ENCODE data around the gene HSD17B14. TPM values are rescaled to one million over a fixed set of nuclear protein-coding genes. Genes with fewer than 3 reads are reported as not detected.
A peak's percentile ranks its signal among the peaks of the same experiment; 100 is the strongest.

HSD17B14 gene
- polyA plus RNA-seq, 1 of the 3 experiments (the other 2 are of a cell fraction) = 29.7 TPM

DNA sequence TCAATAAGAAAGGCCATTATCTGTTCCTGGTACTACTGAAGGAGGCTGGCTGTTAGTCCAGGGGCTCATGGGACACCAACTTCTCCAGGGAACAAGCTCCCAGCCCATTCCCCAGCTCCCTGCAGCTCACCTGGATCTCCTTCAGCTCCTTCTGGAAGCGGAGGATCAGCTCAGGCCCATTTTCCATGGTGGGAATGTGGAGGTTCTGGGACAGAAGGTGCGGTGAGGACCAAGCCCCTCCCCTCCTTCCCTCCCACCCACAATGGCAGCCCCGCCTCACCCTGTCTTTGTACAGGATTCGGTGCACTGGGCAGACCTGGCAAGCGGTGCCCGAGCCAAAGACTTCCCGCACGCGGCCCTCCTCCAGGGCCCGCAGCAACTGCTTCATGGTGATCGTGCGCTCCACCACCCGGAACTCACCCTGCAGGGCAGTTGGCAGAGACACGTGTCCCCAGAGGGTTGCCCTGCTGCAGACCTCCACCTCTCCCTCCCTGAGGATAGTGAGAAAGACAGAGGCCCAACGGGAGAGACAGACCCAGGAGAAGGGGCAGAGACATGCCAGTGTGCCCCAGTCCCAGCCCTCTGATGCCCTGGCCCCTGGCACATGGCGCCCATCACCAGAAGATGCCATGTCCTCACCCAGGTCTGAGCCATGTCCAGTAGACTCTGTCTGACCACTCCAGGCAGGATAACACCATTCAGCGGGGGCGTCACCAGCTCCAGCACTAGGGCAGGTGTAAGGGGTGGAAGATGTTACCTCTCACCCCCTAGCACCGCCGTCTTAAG is 39.8 kb downstream of the HSD17B14 start:
- Histone ChIP-seq H3K9me3 (no peaks in the 10 kb centered on the region), H3K27ac (ENCODE audit: low read depth in 2 of 2, low read length in 1 of 2) (no peak overlapping the region; a peak in 1 of 4 replicates), H3K4me2 (no peak overlapping the region), H4K20me1 (ENCODE audit: insufficient read depth) (no peaks in the 10 kb centered on the region), H3K4me1 (ENCODE audit: control insufficient read depth in 1 of 2, insufficient read depth in 2 of 2, low read depth in 1 of 2, low read length in 1 of 2) (peaks cover 5% of the 10 kb centered on the region in 2 experiments; a peak in 1 of 4 replicates), H2AFZ (ENCODE audit: low read depth) (no peak overlapping the region), H3K27me3 (ENCODE audit: insufficient read depth) (no peaks in the 10 kb centered on the region), H3K4me3 (ENCODE audit: low read depth in 2 of 2, low read length in 1 of 2) (no peak overlapping the region), H3K9ac (no peak overlapping the region), H3K9me2 (no peaks in the 10 kb centered on the region), H3K36me3 (replicated peaks in 1 of 2; ENCODE audit: control insufficient read depth in 1 of 2, insufficient read depth in 2 of 2, low read length in 1 of 2) (no peaks in the 10 kb centered on the region), H3F3A (replicated peaks; ENCODE audit: insufficient read depth) (peaks cover 5% of the 10 kb centered on the region), H3K79me2 (ENCODE audit: insufficient read depth) (no peaks in the 10 kb centered on the region)
- TF ChIP-seq CHD2 (IDR thresholded peaks at IDR 0.05; ENCODE audit: low read length, partially characterized antibody) = no peak
- TF ChIP-seq, protein P1, sequence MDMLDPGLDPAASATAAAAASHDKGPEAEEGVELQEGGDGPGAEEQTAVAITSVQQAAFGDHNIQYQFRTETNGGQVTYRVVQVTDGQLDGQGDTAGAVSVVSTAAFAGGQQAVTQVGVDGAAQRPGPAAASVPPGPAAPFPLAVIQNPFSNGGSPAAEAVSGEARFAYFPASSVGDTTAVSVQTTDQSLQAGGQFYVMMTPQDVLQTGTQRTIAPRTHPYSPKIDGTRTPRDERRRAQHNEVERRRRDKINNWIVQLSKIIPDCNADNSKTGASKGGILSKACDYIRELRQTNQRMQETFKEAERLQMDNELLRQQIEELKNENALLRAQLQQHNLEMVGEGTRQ (IDR thresholded peaks at IDR 0.05; ENCODE audit: borderline replicate concordance, low read depth, low read length) = no peak
- no peak for TF ChIP-seq EZH2phosphoT487 (IDR thresholded peaks at IDR 0.05; ENCODE audit: borderline replicate concordance, low read depth)
- TF ChIP-seq FOXJ3 (CRISPR knock-in tag; IDR thresholded peaks at IDR 0.05) = no peak
- no peak for TF ChIP-seq RXRA (IDR thresholded peaks at IDR 0.05; ENCODE audit: borderline replicate concordance, low read depth)
- TF ChIP-seq SMC3 (IDR thresholded peaks at IDR 0.05; ENCODE audit: low read depth, low read length) = no peak
- TF ChIP-seq GABPA (IDR thresholded peaks at IDR 0.05; ENCODE audit: low read depth) = no peak
- no peak for TF ChIP-seq FOXM1 (IDR thresholded peaks at IDR 0.05; ENCODE audit: low read depth)
- ChIA-PET CTCF (interaction anchor here (1.1 to 20.7 kb wide), 10 partner anchors 9 to 174 kb away, joined by 3 to 457 read pairs (median 22); partner anchors contain the start of genes CA11 and HSD17B14), POLR2A (interaction anchor here (0.6 to 1.6 kb wide), 2 partner anchors 71 to 150 kb away, joined by 3 read pairs; no protein-coding TSS in a partner anchor)
- DNase-seq = peak; percentile 21
- WGBS (ENCODE audit: low lambda C conversion rate) = 88% methylated on average over 17 of the region's 20 CpGs

- TF ChIP-seq MXI1 (IDR thresholded peaks at IDR 0.05; ENCODE audit: low read depth, low read length) (peak; percentile 10; the same call in 1 of the 2 replicates), USF1 (IDR thresholded peaks at IDR 0.05; ENCODE audit: borderline replicate concordance, low read depth) (no peak)
- H3K27me3 ChIP-seq (ENCODE audit: insufficient read depth) = no peaks in the 10 kb centered on the region
- no peak overlapping the region for H3K9ac ChIP-seq
- DNase-seq = no peak
- peak overlapping the region; percentile 12 to 56; a peak in 3 of 4 replicates for H3K27ac ChIP-seq (ENCODE audit: low read depth in 2 of 2, low read length in 1 of 2)
- peaks cover 5% of the 10 kb centered on the region for H3F3A ChIP-seq (replicated peaks; ENCODE audit: insufficient read depth)
- no peaks in the 10 kb centered on the region for H4K20me1 ChIP-seq (ENCODE audit: insufficient read depth)
- no peak overlapping the region for H3K4me3 ChIP-seq (ENCODE audit: low read depth in 2 of 2, low read length in 1 of 2)
- H3K36me3 ChIP-seq (replicated peaks in 1 of 2; ENCODE audit: control insufficient read depth in 1 of 2, insufficient read depth in 2 of 2, low read length in 1 of 2) = no peaks in the 10 kb centered on the region
- H3K4me1 ChIP-seq (ENCODE audit: control insufficient read depth in 1 of 2, insufficient read depth in 2 of 2, low read depth in 1 of 2, low read length in 1 of 2) = peaks cover 5% of the 10 kb centered on the region in 2 experiments; a peak in 1 of 4 replicates
- H3K79me2 ChIP-seq (ENCODE audit: insufficient read depth) = no peaks in the 10 kb centered on the region
- CTCF ChIA-PET = interaction anchor here (0.7 to 20.7 kb wide), 23 partner anchors 8 to 263 kb away, joined by 3 to 457 read pairs (median 6); partner anchors contain the start of genes CA11, FTL, HSD17B14 and IZUMO1
- WGBS (ENCODE audit: low lambda C conversion rate) = 65% methylated on average over 2 of the region's 2 CpGs
- peak overlapping the region; percentile 10; the same call in 1 of the 2 replicates for H2AFZ ChIP-seq (ENCODE audit: low read depth)
- POLR2A ChIA-PET = interaction anchor here (0.6 to 1.6 kb wide), 9 partner anchors 11 to 177 kb away, joined by 3 to 10 read pairs (median 4); partner anchors contain the start of genes BCAT2, RPL18 and SPHK2
- no peak overlapping the region for H3K4me2 ChIP-seq
- H3K9me3 ChIP-seq = no peaks in the 10 kb centered on the region
- no peaks in the 10 kb centered on the region for H3K9me2 ChIP-seq
These were observed 40.6 kb downstream of the HSD17B14 start for GRCh38 chr19:48795685-48796070.
